B cell (primary cell): ENCODE results near the gene OR5A2. TPM values are rescaled to one million over a fixed set of nuclear protein-coding genes. Genes with fewer than 3 reads are reported as not detected.

ENCODE experiments used
- ATAC-seq: fragments of 200-7000 bp; cut with Tn5 transposase; one replicate; pipeline ENCODE4 v1.10.0; 2021; ENCODE audit warnings: low read depth, mild to moderate bottlenecking, moderate number of reproducible peaks, moderate library complexity
- CTCF ChIA-PET: fragments of 350-600 bp; sonication (Branson Sonifier 250); formaldehyde crosslinking; loops from one replicate; lab custom pipeline; 2021; ENCODE audit warnings: antibody characterized with exemption, inconsistent platforms; lab: Charles Lee
- POLR2A ChIA-PET: fragments of 350-600 bp; sonication (Branson Sonifier 250); formaldehyde crosslinking; loops from one replicate; lab custom pipeline; 2021; ENCODE audit warnings: antibody characterized with exemption; lab: Charles Lee
- DNase-seq: peaks from one replicate; pipeline ENCODE4 v3.0.0; 2013
- H2AFZ ChIP-seq: 2 replicates; pipeline ENCODE4 v1.6.1; 2012; ENCODE audit warnings: mild to moderate bottlenecking, low read depth, low read length; ENCODE audit not compliant: insufficient read depth, poor library complexity, severe bottlenecking
- H3K27ac ChIP-seq, 2 donors: 1 replicate in 1 of 2; 2 replicates in 1 of 2; pipeline ENCODE4 v1.5.1; 2012 to 2013; ENCODE audit warnings: low read length in 2 of 2, mild to moderate bottlenecking in 2 of 2, moderate library complexity in 1 of 2
- H3K27me3 ChIP-seq, 4 experiments: fragments of 200-600 bp in 1 of 4; sonication (generic) in 1 of 4; replicated peaks in 1 of 4; 1 replicate in 2 of 4; 2 replicates in 2 of 4; pipeline versions ENCODE4 v1.6.1 to v1.7.0; 2013 to 2016; ENCODE audit warnings: low read length in 3 of 4, mild to moderate bottlenecking in 2 of 4, mixed read lengths in 1 of 4, moderate library complexity in 1 of 4; ENCODE audit not compliant: insufficient read depth in 4 of 4, control insufficient read depth in 3 of 4; ENCODE audit errors: control extremely low read depth in 1 of 4
- H3K36me3 ChIP-seq, 2 experiments: replicated peaks in 1 of 2; 1 replicate in 1 of 2; 2 replicates in 1 of 2; pipeline versions ENCODE4 v1.6.1 to v1.7.1; 2013; ENCODE audit warnings: low read length in 1 of 2; ENCODE audit not compliant: insufficient read depth in 2 of 2, control insufficient read depth in 1 of 2; ENCODE audit errors: control extremely low read depth in 1 of 2, extremely low read depth in 1 of 2
- H3K4me1 ChIP-seq, 2 donors: fragments of 200-600 bp in 1 of 2; sonication (generic) in 1 of 2; 1 replicate in 1 of 2; 2 replicates in 1 of 2; pipeline versions ENCODE4 v1.5.1 to v1.6.1; 2013 to 2017; ENCODE audit warnings: low read length in 2 of 2; ENCODE audit not compliant: control insufficient read depth in 2 of 2, insufficient read depth in 2 of 2
- H3K4me2 ChIP-seq: replicated peaks from 2 replicates; pipeline ENCODE3; 2012; ENCODE audit warnings: mild to moderate bottlenecking, low read depth, low read length; ENCODE audit not compliant: poor library complexity, severe bottlenecking
- H3K4me3 ChIP-seq, 5 experiments: fragments of 200-600 bp in 1 of 5; sonication (generic) in 1 of 5; 1 replicate in 3 of 5; 2 replicates in 2 of 5; pipeline versions ENCODE4 v1.5.1 to v1.7.0; 2011 to 2016; ENCODE audit warnings: low read length in 4 of 5, mild to moderate bottlenecking in 4 of 5, low read depth in 2 of 5, control low read depth in 1 of 5, moderate library complexity in 1 of 5; ENCODE audit not compliant: insufficient read depth in 1 of 5; ENCODE audit errors: control extremely low read depth in 1 of 5, extremely low read depth in 1 of 5
- H3K79me2 ChIP-seq: fragments of 200-600 bp; sonication (generic); one replicate; pipeline ENCODE4 v1.6.0; 2016; ENCODE audit warnings: low read length; ENCODE audit not compliant: control insufficient read depth, insufficient read depth
- H3K9ac ChIP-seq: fragments of 200-600 bp; sonication (generic); 2 replicates; pipeline ENCODE4 v1.6.1; 2017; ENCODE audit warnings: mild to moderate bottlenecking, low read length, moderate library complexity
- H3K9me3 ChIP-seq, 3 donors: one replicate each; pipeline versions ENCODE4 v1.6.1 to v1.7.1; 2013; ENCODE audit warnings: low read length in 2 of 3; ENCODE audit not compliant: control insufficient read depth in 2 of 3, insufficient read depth in 1 of 3; ENCODE audit errors: control extremely low read depth in 1 of 3
- H4K20me1 ChIP-seq: 2 replicates; pipeline ENCODE4 v1.6.0; 2012; ENCODE audit warnings: mild to moderate bottlenecking, low read length; ENCODE audit not compliant: insufficient read depth, control insufficient read depth, poor library complexity, severe bottlenecking
- H3K27ac Mint-ChIP-seq: one replicate; pipeline ENCODE4 v1.8.0; 2021; ENCODE audit warnings: mixed read lengths
- H3K27me3 Mint-ChIP-seq: one replicate; pipeline ENCODE4 v1.8.0; 2021; ENCODE audit warnings: mixed read lengths
- H3K4me1 Mint-ChIP-seq: one replicate; pipeline ENCODE4 v1.8.0; 2021; ENCODE audit warnings: mixed read lengths
- H3K4me3 Mint-ChIP-seq: one replicate; pipeline ENCODE4 v1.8.0; 2021; ENCODE audit warnings: mixed read lengths
- H3K9me3 Mint-ChIP-seq: one replicate; pipeline ENCODE4 v1.8.0; 2022; ENCODE audit warnings: mixed read lengths; ENCODE audit not compliant: insufficient read depth
- CTCF ChIP-seq: fragments of 200-600 bp; IDR thresholded peaks from one replicate; pipeline ENCODE4 v1.8.0; 2022; ENCODE audit warnings: antibody characterized with exemption, mild to moderate bottlenecking
- EZH2 ChIP-seq: IDR thresholded peaks from 2 replicates; pipeline ENCODE4 v1.6.1; 2012; ENCODE audit warnings: borderline replicate concordance, low read depth, mild to moderate bottlenecking, moderate library complexity, low read length; ENCODE audit not compliant: insufficient read depth, poor library complexity, severe bottlenecking
- WGBS: methylation state at CpG from one replicate; pipeline ENCODE4 v1.1.5; 2013; ENCODE audit warnings: missing lambda C conversion rate; ENCODE audit not compliant: insufficient coverage; 5-methylcytosine and 5-hydroxymethylcytosine counted together
- intact Hi-C: fragments of 100-400 bp; cut with micrococcal nuclease; formaldehyde crosslinking; loops from one replicate; pipeline ENCODE4 v1.10.0; 2022
- polyA plus RNA-seq: library from polyadenylated mRNA; depleted of rRNA; stranded (reverse); fragments of >200 nt; gene quantifications from 2 replicates; pipeline ENCODE4 v1.2.3, GENCODE V29; 2012
- total RNA-seq, 2 donors: library from RNA; stranded (reverse); fragments of 120-200 nt in 1 of 2; gene quantifications; 1 replicate in 1 of 2; 2 replicates in 1 of 2; pipeline versions ENCODE4 v1.2.3 to v1.2.4, GENCODE V29; 2013 to 2022

Gene OR5A2
- total and polyA plus RNA-seq, 2 donors (not counting 1 experiment from before 2014, with no cell fraction given) = not detected

- Histone ChIP-seq H3K4me1 (no peaks in the 10 kb centered on the region), H3K27me3 (no peaks in the 10 kb centered on the region), H3K27ac (no peak overlapping the region), H3K79me2 (no peaks in the 10 kb centered on the region), H2AFZ (no peak overlapping the region), H4K20me1 (no peaks in the 10 kb centered on the region), H3K36me3 (no peaks in the 10 kb centered on the region), H3K4me2 (no peak overlapping the region), H3K4me3 (no peak overlapping the region), H3K9me3 (peaks cover 0 to 12% (median 3%) of the 10 kb centered on the region in 3 donors), H3K9ac (no peak overlapping the region)
- TF ChIP-seq CTCF = no peak
- no peak for TF ChIP-seq EZH2
- Mint-ChIP-seq H3K27me3 (no peaks in the 10 kb centered on the region), H3K27ac (no peak overlapping the region), H3K4me3 (no peak overlapping the region), H3K4me1 (no peaks in the 10 kb centered on the region), H3K9me3 (peaks cover 4% of the 10 kb centered on the region)
- ChIA-PET POLR2A (no interaction called here), CTCF (interaction anchor here (1.2 kb wide), 1 partner anchor 28 kb away, joined by 4 read pairs; no protein-coding TSS in a partner anchor)
- ATAC-seq (no peak), DNase-seq (no peak)
- intact Hi-C loops = no loop called here
- WGBS = 83% methylated on average over 1 of the region's 2 CpGs
Measured at GRCh38 chr11:59401262-59401552, 25.0 kb downstream of the OR5A2 start.

- H3K27me3 Mint-ChIP-seq = no peaks in the 10 kb centered on the region
- 95% methylated on average over 3 of the region's 3 CpGs for WGBS
- Histone ChIP-seq H3K27me3 (no peaks in the 10 kb centered on the region), H3K4me1 (no peaks in the 10 kb centered on the region), H3K9me3 (peaks cover 0 to 12% (median 3%) of the 10 kb centered on the region in 3 donors), H2AFZ (no peak overlapping the region), H3K9ac (no peak overlapping the region), H3K79me2 (no peaks in the 10 kb centered on the region), H4K20me1 (no peaks in the 10 kb centered on the region), H3K4me3 (no peak overlapping the region), H3K36me3 (no peaks in the 10 kb centered on the region), H3K4me2 (no peak overlapping the region), H3K27ac (no peak overlapping the region)
- no peak overlapping the region for H3K27ac Mint-ChIP-seq
- ChIA-PET POLR2A (no interaction called here), CTCF (interaction anchor here (0.8 to 1.2 kb wide), 3 partner anchors 9 to 29 kb away, joined by 4 read pairs; no protein-coding TSS in a partner anchor)
- ATAC-seq (no peak), DNase-seq (no peak)
- TF ChIP-seq CTCF (no peak), EZH2 (no peak)
- H3K4me3 Mint-ChIP-seq = no peak overlapping the region
- H3K4me1 Mint-ChIP-seq = no peaks in the 10 kb centered on the region
- intact Hi-C loops = no loop called here
- peaks cover 4% of the 10 kb centered on the region for H3K9me3 Mint-ChIP-seq
Measured at GRCh38 chr11:59400461-59401261, 25.6 kb downstream of the OR5A2 start.
